GM21390 (cell line): Measurements from ENCODE around the gene LRRC15.

ENCODE experiments used
- ATAC-seq: cut with Tn5 transposase; IDR thresholded peaks from one replicate; pipeline ENCODE4 v1.9.1; 2021; ENCODE audit not compliant: unreplicated experiment

LRRC15 gene

GRCh38 chr3:194305356-194306108, 64.0 kb downstream of the LRRC15 start:
- ATAC-seq, result no peak
